SHP77 treated with DMSO at 0.1 percent for 48 hours (cell line): Measurements from ENCODE around the gene MPHOSPH9.
A peak's percentile ranks its signal among the peaks of the same experiment; 100 is the strongest.

Source experiments
- DNase-seq: peaks from one replicate; lab custom pipeline; 2025; lab: John Stamatoyannopoulos, UW

Gene MPHOSPH9

DNA sequence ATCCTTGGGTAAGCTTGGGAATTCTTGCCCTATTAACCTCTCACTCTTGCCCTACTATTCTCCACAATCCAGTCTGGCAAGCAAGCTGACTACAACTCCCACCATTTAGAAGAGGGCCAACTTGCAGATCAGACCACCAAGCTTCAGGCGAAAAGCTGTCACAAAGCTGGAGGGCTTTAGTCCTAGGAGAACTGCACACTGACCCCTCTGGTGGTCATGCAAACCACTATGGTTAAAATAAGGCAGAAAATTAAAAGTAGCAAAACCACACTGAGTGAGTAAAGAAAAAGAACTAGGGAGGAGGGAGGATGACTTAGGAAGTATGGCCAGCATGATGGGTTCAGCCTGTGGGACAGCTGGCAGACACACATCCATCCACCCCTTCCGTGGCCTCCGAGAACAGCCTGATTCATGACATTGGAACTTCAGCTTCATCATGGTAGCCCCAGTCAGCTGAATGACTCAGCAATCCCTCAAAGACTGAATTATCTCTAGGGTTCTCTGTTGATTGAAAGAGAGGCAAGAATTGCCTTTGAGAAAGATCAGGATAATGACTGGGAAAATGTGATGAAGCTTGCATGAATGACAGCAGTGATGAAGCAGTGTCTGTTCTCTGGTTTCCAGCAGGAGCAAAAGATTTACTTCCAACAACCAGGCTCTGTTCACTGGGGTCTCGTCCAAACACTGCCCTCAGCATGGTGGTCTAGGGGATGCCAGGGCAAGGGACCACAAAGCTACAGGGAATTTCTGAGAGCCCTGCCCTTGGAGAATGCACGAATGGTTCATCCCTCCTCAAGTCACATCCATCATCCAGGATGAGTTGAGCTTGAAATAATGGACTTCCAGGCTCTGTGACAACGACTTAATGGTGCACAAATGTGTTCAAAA, 106.4 kb downstream of the MPHOSPH9 start:
- DNase-seq: peak; percentile 63

DNA sequence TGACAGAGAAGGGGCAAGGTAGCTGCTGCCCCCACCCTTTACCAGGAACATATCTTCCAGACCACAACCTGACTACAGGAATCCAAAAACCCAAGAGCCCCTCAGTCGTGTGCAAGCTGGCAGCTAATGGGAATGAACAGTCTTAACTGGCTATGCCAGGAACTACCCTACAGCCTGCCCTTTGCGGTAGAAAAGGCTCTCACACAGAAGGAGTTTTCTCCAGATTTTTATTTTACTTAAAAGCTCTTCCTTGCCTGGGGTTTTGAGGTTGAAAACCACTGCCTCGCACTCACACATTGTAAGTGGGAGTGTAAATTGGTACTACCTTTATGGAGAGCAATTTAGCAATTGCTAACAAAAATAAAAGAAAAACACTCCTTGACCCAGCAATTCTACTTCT, 110.3 kb downstream of the MPHOSPH9 start:
- no peak for DNase-seq

DNA sequence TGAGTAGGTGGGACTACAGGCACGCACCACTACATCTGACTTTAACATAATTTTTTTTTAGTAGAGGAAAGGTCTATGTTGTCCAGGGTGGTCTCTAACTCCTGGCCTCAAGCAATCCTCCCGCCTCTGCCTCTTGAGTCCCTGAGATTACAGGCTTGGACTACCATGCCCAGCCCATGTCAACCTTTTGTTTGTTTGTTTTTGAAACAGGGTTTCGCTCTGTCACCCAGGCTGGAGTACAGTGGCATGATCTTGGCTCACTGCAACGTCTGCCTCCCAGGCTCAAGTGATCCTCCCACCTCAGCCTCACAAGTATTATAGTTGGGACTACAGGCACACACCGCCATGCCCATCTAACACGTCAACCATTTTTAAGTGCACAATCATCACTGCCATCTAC, 111.3 kb downstream of the MPHOSPH9 start:
- no peak for DNase-seq

DNA sequence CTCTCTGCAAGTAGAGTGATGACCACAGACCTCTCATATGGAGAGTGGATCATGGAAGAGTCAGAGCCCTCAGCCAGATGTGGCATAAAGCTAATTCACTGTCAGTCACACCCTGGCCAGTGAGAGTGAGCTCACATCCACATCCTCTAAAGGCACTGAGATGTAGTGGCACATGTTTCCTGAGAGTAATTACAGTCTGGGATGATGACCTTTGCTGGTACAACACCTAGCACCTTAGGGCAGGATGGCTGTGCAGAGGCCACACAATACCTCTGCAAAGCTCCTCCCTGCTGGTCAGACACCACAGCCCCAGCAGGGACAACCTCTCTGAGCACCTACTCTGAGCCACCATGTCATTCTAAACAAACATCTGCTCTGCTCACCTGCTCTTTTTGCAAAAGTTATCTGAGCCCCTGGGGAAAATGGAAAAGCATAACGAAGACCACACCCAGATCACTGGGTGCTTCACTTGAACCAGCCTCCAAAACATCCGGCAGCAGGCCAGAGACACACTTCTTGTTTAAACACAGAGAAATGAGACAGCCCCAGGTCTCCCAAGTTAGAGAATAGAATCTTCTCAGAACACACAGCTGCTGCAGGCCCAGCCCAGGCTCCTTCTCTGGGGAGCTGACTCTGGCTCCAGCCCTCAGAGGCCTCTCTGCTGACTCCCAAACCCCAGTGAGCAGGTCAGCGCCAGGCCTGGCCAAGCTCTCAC, 112.3 kb downstream of the MPHOSPH9 start:
- peak; percentile 49 for DNase-seq

DNA sequence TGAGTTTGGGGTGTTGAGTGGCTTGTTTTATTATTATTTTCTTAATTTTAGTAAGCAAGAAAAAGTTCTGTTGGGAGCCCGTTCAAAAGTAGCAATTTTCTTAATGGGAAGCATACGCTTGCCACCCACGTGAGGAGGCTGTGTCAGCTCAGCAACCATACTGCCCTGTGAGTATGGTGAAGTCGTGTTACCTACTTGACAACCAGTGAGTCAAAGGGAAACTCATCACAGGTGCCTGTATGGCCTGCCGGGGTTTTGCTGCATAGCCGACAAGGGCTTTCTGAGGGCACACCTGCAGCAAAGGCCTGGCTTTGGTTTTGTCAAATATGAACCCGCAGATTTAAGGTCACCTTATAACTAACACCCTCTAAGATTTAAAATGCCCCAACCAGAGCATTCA, 113.1 kb downstream of the MPHOSPH9 start:
- peak; percentile 25 for DNase-seq

DNA sequence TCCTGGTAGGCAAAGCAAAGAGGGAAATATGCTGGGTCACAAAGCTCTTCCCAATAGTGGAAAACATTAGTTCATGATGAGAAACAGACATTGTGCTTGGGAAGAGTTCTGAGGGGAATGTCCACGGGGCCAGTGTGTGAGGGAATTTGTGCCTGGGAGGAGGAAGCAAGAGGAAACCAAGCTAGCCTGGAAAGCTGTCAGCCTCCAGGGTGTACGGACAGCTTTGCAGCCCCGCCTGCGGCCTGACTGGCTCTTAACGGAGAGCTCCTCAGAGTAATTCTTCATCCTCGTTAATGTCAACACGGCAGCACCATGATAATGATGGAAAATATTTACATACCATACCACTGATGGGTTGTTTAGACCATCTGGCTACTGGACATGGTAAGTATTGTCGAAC, 114.4 kb downstream of the MPHOSPH9 start:
- DNase-seq: peak; percentile 84

DNA sequence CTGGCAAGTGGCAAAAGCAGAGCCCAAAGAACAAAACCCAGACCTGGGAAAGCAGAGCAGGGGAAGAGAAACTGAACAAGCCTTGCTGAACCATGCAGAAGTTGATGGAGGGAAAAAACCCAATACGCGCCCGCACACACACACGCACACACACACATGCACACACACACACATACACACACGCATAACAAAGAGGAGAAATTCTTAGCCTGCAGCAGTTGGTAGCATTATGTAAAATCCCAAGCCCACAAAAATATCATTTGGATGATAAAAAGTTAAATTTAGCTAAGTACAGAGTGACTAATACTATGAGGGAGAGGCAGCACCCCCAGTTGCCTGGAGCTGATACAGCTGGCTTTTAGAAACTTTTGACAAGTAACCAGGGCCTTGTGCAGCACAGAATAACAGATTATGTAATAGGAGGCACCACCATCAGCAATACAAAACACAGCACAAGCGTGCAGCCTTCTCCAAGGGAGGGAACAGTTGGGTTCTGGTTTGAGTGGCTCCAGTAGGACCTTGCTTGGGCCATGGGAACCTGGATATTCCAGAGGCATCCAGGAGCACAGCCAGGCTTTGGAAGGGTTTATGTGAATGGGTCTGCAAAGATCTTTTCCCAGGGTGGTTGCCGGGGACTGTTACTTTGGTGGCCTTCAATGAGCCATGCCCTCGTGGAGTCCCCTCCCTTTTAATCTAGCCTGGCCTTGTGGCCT, 117.4 kb downstream of the MPHOSPH9 start:
- DNase-seq: no peak

DNA sequence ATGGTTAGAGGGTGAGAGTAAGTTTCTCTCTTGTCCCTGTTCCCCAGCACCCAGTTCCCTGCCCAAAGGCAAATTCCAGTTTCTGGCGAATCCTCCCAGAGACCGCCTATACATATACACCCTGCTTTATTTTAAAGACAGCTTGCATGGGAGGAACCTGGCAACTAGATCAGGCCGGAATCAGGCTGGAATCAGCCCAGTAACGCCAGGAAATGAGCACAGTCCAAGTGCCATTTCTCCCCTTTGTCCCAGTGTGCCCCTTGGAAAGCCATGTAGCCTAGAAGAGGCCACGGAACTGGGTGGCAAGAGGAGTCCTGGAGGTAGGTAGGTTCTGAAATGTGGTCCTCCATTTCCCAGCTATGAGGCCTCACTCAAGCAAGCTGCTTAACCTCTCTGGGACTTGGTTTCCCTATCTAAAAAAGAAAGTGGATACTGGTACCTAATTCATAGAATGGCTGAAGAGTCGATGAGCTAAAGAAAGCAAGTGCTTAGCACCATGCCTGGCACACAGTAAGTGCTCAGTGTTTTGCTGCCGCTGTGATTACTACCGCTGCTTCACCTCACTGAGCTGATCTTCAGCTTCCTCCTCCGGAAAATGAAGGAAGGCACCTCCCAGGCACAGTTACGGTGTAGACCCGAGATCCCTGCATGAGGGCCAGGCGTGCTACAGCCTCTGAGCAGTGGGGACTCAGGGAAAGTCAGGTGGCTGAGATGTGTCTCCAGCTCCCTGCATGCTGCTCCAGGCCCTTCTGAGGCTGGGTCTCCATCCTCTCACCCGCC, 118.4 kb downstream of the MPHOSPH9 start:
- DNase-seq: no peak

DNA sequence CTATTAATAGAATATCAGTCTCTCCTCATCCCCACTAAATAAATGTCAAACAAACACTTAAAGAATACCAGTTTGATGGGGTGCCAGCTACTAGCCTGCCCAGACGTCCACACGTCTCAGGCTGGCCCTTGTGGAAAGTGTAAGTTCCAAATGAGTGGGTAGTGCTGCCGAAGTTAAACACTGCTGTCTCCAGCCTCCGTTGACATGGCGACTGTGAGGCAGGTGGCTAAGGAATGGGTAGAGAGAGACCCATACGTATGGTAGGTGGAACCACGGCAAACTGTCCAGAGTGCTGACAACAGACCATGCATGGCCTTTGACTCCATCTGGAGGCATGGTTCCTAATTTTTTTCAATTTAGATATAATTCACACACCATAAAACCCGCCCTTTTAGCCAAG, 119.9 kb downstream of the MPHOSPH9 start:
- DNase-seq: peak; percentile 57

DNA sequence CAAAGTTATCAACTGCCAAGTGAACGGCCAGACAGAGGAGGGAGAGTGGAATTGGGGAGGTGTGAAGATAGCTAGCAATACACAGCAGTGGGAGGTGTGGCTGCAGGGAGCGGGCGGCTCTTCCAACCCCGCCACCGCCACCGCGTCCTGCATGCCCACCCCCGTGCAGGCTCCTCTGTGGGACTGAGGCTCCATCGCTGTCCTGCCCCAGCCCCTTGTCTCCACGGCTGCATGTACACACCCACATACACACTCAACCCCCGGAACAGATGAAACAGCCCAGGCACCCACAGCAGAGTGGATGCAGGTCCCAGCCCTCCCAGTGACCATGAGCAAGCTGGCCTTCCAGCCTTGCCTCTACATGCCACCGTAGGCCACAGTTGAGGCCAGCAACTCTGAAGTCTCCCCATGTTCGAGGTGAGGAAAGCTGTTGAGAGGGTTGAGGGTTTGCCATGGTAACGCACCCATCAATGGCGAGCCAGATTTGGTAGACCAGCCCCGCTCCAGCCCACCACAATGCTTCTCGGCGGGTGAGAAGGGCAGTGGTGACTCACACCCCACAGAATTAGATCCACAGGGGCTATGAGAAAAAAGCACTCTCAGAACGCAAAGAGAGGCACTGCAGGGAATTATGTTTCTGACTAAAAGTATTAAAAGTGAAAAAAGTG, 121.3 kb downstream of the MPHOSPH9 start:
- no peak for DNase-seq

DNA sequence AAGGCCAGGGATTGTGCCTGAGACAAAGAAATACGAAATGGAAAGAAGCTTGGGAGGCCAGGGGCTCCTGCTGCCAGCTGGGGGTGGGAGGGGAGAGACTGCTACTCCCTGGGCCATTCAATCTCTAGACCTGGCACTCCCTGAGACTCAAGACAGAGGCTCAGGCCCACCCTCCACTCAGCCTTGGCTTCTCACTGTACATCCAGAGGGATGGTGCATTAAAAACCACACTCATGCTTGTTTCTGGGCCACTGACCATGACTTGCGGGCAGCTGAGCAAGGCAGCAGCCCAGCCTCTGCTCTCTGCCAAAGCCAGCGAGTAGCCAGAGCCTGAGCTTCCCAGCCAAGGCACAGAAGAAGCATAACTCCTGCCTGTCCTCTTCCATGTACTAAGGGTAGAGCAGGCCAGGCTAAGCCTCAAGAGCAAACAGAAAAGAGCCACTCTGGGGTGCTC, 123.6 kb downstream of the MPHOSPH9 start:
- no peak for DNase-seq

DNA sequence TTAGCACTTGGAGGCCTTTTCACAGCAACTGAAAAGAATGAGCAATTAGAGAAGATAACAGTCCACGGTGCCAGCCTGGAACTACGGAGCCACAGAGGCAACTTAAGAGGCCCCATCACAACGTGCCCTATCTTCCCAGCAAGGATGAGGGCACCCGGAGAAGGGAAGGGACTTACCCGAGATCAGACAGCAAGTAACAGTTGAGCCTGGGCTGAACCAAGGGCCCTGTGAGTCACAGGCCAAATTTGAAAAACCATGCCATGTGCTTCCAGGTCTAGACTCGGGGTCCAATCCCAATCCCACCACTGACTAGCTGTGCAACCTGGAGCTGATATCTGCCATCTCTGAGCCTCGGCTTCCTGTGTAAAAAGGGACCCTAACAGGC, 124.3 kb downstream of the MPHOSPH9 start:
- DNase-seq: no peak

DNA sequence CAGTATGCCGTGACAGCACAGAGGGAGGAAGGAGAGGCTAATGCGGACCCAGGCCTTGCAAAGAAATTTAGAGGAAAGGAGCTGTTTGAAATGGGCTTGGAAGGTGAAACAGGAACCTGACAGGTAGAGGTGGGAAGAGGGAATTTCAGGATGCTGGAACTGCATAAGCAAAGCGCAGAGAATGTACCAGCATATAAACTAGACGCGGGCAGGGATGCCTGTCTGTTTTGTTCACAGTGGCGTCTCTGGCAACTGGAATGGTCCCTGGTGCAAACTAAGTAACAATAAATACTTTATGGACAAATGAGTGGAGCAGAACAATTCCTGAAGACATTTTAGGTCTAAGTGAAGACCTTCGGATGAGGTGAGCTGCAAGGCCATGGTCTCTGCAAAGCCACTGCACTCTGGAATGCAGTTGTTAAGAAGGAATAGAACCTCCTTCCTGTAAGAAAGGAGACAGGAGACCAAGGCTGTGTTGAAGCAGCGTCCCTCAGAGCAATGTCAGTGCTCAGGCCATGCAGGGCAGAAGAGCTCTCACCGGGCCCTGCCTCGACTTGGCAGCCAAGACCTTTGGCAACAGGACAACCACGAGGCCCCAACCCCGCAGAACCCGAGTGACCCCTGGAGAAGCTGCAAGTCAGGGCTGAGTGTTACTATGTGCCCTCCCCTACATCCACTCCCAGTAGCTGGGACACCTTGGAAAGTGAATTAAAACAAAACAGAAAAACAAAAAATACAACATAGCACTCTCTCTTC, 124.8 kb downstream of the MPHOSPH9 start:
- DNase-seq: no peak

DNA sequence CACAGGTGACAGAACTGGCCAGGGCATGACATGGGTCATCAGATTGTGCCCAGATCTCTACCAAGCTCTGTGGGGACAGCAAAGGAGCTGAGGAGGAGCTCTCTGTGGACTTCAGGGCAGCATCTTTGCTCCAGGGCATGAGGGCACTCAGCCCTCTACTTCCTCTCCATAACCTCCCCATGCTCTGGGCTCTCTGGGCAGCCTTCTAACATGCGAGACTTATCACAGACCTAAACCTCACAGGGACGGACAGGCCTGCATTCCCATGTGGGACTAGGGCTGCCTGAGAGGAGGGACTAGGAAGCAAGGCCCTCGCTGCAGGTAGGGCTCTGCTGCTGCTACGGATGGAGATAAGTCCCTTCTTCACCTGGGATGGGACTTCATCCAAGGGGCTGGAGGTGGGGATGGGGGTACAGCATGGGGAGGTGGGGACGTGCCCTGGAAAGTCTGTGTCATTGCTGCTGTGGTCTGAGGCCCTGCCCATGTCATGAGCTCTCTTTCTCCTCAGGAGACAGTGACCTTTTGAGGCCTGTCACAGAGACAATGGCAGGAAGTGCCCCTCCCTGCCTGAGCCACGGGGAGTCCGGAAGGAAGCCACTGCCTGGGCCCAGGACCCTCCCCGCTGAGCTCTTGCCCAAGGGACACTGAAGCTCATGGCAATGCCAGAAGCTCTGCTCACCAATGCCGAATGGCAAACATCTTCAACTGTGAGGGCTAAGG, 126.1 kb downstream of the MPHOSPH9 start:
- DNase-seq: peak; percentile 55

DNA sequence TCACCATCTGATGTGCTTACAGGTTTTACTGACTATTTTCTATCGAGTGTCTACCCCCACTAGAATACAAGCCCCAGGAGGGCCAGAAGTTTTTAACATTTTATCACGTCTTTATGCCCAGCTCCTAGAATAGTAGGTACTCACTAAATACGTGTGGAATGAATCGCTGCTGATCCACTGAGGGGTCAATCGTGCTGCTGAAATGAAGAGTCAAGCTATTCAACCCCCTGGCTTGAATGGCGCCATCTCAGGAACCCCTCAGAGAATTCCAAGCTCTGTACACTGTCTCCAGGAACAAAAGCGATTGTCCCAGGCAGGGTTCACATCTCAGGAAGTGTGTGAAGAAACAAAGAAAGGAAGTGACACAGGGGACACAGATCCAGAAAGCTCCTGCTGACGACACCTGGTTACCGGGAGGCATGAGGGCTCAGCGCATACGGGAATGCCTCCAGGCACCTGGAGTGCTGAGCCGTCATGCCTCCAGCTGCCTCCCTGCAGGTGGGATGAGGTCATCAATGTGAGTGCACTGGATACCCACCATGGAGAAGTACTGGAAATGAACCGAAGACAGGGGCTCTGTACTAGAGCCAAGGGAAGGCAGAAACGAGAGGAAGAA, 127.6 kb downstream of the MPHOSPH9 start:
- peak; percentile 96 for DNase-seq

DNA sequence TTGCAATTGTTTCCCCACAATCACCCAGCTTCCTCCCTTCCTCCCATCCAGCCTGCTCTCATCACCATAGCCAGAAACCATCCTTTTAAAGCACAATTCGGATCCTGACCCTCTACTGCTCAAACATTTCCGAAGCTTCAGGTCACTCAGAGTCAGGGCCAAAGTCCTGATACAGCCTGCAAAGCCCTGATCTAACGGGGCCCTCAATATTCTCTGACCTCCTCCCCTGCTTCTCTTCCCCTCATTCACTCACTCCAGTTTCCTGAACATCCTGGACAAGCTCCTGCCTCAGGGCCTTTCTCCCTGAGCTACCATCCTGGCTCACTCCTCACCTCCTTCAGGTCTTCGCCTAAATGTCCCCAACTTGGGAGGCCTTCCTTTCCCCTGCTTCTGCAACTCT, 128.1 kb downstream of the MPHOSPH9 start:
- no peak for DNase-seq
